ENCODE measurements around the gene EXOSC6.
A peak's percentile ranks its signal among the peaks of the same experiment; 100 is the strongest.
"Not testable (repeated sequence)": the region's sequence is repeated elsewhere in the genome, so short reads cannot be mapped to it uniquely, and the experiment has no call there.

Gene EXOSC6

GRCh38 chr16:70254180-70254964 is 2.6 kb upstream of the EXOSC6 start:
- no peak for DNase-seq (ENCODE audit: low spot score)

DNA sequence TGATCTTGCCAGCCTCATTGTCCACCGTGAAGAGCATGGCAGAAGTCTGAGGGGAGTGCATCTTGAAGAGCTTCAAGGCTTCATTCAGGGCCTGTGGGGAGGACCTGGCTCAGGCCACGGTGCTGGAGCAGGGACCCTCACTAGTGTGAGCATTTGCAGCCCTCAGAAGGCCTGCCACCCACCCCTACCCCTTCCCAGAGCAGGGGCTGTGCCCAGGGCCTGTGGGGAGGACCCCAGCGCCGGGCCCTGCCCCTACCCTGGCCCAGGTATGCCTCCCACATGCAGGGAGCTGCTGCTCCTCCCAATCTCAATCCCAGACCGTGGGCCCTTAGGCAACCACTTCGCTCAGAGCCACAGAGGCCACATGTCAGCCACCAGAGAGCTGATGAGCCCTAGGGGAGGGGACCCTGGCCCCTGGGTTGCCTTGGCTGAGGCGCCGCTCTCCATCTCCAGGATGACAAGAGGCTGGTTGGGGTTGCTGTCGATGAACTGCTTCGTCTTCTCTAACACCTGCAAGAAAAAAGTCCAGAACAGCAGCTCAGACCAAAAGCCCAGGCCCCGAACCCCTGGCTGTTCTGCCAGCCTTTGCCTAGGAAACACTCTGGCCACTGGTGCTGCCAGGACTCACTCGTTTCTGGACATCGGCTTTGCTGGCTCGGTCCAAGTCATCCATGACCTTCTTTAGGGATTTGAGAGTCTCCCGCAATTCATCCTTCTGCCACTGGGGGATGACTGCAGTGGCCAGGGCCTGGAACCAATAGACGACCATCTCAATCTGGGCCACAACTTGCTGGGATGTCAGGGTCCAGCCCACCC is 1.8 kb upstream of the EXOSC6 start:
- DNase-seq (ENCODE audit: low spot score), result peak; percentile 57

DNA sequence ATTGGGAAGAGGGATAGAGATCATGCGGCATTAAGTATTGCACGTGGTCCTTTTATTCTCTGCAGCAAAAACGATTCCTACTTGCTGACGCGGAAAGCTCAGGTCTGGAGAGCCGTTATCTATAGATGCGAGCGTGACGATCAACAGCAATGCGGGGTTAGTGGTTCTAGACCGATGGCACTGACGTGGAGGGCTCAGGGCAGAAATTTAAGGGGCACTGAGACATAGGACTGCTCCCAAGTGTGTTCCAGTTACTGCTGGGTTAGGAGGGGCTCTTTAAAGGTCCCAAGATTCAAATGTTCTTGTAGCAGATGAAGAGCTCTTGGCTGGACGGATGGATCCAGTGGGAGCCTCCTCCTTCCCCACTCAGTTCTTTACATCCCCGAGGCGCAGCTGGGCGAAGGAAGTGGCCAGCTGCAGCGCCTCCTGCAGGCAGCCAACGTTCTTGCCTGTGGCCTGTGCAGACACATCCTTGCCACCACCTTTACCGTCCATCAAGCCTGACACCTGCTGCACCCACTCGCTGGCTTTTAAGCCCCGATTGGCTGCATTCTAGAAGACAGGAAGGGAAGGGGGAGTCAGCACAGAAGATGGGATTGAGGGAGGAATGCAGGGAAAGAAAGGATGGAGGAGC is 732 bp upstream of the EXOSC6 start:
- no peak for DNase-seq (ENCODE audit: low spot score)

DNA sequence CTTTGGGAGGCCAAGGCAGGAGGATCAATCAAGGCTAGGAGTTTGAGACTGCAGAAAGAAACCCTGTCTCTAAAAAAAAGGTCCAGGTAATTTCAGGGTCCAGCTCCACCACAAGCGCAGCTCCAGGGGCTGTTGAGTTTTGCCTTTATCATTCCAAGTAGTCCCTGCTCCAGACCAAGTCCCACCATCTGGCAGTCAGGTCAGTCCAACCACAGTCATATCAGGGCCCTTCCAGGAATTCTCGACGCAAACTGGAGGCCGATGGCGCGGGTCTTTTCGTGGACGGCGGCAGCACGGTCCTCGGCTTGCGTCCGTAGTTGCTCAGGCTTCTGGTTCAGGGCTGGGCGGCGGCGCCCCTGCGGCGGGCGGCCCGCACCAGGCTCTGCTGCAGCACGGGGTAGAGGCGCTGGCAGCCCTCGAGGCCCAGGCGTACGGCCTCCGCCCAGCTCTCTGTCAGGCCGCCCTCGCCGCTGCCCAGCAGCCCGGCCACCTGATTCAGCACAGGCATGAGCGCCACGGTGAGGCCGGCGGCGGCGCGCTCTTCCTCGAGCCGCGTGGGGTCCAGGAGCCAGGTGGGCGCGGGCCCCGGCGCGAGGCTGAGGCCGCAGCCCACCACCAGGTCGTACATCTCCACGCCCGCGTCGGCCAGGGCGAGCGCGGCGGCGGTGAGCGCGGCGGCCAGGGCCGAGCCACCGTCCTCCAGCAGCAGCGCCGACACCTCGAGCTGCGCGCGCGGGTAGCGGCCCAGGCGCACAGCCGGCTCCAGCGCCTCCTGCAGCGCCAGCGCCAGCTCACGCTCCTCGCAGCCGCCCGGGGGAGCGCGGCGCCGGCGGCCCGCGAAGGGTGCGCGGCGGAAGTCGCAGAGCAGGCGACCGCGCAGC is 752 bp downstream of the EXOSC6 start:
- peak; percentile 79 for DNase-seq (ENCODE audit: low spot score)

DNA sequence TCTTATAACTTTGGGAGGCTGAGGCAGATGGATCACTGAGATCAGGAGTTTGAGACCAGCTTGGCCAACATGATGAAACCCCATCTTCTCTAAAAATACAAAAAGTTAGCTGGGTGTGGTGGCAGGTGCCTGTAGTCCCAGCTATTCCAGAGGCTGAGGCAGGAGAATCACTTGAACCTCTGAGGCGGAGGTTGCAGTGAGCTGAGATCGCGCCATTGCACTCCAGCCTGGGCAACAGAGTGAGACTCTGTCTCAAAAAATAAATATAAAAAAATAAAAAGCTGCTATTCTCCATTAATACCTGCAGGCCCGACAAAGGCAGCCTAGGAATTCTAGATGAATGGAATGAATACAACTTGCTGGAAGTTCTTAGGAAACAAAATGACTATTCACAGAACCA is 2.0 kb downstream of the EXOSC6 start:
- not testable (repeated sequence) for DNase-seq (ENCODE audit: low spot score)

DNA sequence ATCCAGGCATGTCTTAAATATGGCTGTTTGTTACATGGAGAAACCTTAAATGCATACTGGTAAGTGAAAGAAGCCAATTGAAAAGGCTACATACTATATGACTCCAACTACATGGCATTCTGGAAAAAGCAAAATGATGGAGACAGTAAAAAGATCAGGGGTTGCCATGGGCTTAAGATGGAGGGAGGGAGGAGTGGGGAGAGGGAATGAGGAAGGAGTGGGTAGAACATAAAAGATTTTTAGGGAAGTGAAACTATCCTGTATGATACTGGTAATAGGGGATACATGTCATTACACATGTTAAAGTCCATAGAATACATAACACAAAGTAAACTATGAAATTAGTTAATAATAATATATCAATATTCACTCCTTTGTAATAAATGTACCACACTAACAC is 13.0 kb downstream of the EXOSC6 start:
- not testable (repeated sequence) for DNase-seq (ENCODE audit: low spot score)

- not testable (repeated sequence) for DNase-seq (ENCODE audit: low spot score)
Measured at GRCh38 chr16:70231831-70232230, 19.9 kb downstream of the EXOSC6 start.

DNA sequence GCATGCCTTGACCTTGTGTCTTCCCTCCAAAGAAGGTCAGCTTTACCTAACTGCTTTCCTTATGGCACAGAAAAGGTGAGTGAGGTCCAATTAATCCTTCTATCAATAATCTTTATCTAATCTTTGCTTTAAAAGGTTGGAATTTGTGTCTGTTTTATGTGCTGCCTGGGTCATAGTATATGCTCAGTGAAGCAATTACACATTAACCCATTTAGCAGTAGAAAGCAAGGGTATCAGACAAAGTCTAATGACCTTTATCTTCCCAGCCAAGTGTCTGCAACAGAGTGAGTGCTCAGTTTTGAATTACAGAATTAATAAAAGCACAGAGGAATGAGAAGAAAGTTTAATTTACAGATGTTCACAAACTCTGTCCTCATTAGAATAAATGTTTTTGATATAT is 25.7 kb downstream of the EXOSC6 start:
- DNase-seq (ENCODE audit: low spot score), result not testable (repeated sequence)

- DNase-seq (ENCODE audit: low spot score), result not testable (repeated sequence)
Measured at GRCh38 chr16:70225430-70225829, 26.3 kb downstream of the EXOSC6 start.

GRCh38 chr16:70224645-70225044 is 27.1 kb downstream of the EXOSC6 start:
- DNase-seq (ENCODE audit: low spot score), result not testable (repeated sequence)

DNA sequence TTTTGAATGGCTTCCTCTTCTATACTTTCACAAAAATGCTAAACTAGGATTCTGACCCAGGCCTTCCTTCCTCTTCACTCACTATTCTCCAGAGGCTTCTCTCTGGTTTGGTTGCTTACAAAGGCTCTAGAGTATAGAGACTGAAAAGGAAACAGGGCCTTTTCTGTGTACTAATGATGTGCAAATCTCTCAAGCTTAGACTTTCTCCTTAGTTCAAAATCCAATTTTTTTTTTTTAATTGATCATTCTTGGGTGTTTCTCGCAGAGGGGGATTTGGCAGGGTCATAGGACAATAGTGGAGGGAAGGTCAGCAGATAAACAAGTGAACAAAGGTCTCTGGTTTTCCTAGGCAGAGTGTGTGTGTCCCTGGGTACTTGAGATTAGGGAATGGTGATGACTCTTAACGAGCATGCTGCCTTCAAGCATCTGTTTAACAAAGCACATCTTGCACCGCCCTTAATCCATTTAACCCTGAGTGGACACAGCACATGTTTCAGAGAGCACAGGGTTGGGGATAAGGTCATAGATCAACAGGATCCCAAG is 27.7 kb downstream of the EXOSC6 start:
- DNase-seq (ENCODE audit: low spot score), result not testable (repeated sequence)

GRCh38 chr16:70223216-70223615 is 28.5 kb downstream of the EXOSC6 start:
- DNase-seq (ENCODE audit: low spot score), result not testable (repeated sequence)

- not testable (repeated sequence) for DNase-seq (ENCODE audit: low spot score)
Measured at GRCh38 chr16:70222574-70222973, 29.2 kb downstream of the EXOSC6 start.

DNA sequence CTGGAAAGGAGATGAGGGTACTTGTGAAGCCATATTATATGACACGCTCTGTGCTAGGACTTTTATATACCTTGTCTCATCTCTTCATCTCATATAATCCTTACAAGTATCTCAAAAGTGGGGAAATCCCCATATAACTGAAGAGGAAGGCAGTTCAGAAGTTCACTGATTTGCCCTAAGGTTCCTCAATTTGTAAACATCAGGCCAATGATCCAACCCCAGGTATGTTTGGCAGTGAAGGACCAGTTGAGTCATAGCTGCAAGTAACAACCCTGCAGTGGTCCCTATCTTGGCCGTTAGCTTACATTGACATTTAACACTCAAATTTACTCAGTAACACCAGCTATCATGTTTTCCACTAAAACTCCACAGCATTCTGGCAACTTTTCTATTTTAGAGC is 33.2 kb downstream of the EXOSC6 start:
- DNase-seq (ENCODE audit: low spot score), result not testable (repeated sequence)

DNA sequence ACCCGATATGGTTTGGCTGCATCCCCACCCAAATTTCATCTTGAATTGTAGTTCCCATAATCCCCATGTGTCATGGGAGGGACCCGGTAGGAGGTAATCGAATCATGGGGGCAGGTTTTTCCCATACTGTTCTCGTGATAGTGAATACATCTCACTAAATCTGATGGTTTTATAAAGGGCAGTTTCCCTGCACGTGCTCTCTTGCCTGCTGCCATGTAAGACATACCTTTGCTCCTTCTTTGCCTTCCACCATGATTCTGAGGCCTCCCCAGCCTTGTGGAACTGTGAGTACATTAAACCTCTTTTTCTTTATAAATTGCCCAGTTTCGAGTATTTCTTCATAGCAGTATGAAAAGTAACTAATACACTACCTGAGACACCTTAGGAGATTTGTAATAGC is 45.4 kb downstream of the EXOSC6 start:
- DNase-seq (ENCODE audit: low spot score), result not testable (repeated sequence)

GRCh38 chr16:70204668-70205405 is 46.9 kb downstream of the EXOSC6 start:
- not testable (repeated sequence) for DNase-seq (ENCODE audit: low spot score)

GRCh38 chr16:70204010-70204409 is 47.7 kb downstream of the EXOSC6 start:
- not testable (repeated sequence) for DNase-seq (ENCODE audit: low spot score)

GRCh38 chr16:70203508-70203907 is 48.2 kb downstream of the EXOSC6 start:
- DNase-seq (ENCODE audit: low spot score), result not testable (repeated sequence)

DNA sequence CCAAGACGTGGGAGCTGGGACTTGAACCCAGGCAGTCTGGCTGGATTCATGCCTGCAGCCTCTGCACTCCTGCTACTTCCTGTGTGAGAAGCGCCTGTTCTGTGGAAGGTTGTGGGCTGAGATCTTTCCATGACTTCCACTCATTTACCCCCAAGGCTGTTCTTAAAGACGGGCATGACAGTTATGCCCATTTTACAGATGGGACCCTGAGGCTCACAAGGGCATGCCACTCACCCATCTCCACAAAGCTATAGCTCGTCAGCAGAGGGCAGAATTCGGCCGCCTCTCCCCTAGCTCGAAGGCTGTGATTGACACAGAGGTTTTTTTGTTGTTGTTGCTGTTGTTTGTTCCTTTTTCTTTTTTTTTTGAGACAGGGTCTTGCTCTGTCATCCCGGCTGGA is 51.7 kb downstream of the EXOSC6 start:
- DNase-seq (ENCODE audit: low spot score), result not testable (repeated sequence)

DNA sequence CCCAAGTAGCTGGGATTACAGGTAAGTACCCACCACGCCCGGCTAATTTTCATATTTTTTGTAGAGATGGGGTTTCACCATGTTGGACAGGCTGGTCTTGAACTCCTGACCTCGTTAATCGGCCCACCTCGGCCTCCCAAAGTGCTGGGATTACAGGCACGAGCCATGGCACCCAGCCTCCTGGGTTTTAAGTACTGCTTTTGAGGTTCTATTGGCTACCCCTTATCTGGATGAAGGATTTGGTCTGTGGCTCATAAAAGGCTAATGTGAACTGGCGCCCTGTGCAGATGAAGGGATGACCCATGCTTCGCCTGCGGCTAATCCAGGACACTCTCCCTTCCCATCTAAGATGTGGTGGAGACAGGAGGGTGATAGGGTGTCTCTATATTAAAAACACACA is 52.6 kb downstream of the EXOSC6 start:
- not testable (repeated sequence) for DNase-seq (ENCODE audit: low spot score)

DNA sequence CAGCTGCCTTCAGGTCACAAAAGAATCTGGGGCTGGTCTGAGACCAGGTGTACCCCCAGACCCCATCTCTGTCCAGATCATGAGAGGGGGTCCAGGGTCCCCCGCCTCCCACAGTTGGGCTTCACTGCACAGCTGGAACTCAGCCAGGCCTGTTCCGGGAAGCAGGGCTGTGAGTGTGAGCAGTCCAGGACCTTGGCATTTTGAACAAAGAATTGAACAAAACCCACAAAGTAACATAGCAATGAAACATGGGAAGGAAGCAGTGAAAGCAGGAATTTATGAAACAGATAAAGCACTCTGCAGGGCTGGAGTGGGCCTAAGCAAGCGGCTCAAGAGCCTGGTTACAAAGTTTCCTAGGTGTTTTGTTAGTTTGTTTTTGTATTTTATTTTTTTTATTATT is 53.1 kb downstream of the EXOSC6 start:
- DNase-seq (ENCODE audit: low spot score), result peak; percentile 4

Measured in AG08396 (cell line).